HEK293T (cell line): Measurements from ENCODE around the gene CDKN2AIPNL.
A peak's percentile ranks its signal among the peaks of the same experiment; 100 is the strongest.

Experiments
- ARNT ChIP-seq: fragments of 450-650 bp; IDR thresholded peaks from 2 replicates; pipeline ENCODE4 v1.6.1; 2017; ENCODE audit warnings: mild to moderate bottlenecking
- BHLHE40 ChIP-seq: fragments of 450-650 bp; IDR thresholded peaks from 2 replicates; pipeline ENCODE4 v1.6.1; 2016; ENCODE audit warnings: mild to moderate bottlenecking, moderate library complexity, borderline replicate concordance
- ELF4 ChIP-seq: fragments of 450-650 bp; IDR thresholded peaks from 2 replicates; pipeline ENCODE4 v1.6.1; 2017; ENCODE audit warnings: antibody characterized with exemption
- FOXA1 ChIP-seq: fragments of 450-650 bp; IDR thresholded peaks from 2 replicates; pipeline ENCODE4 v1.6.1; 2016; ENCODE audit warnings: mild to moderate bottlenecking
- FOXK2 ChIP-seq: fragments of 450-650 bp; IDR thresholded peaks from 2 replicates; pipeline ENCODE4 v1.6.1; 2016; ENCODE audit warnings: mild to moderate bottlenecking
- FOXM1 ChIP-seq: fragments of 450-650 bp; IDR thresholded peaks from 2 replicates; pipeline ENCODE4 v1.6.1; 2017; ENCODE audit warnings: mild to moderate bottlenecking, borderline replicate concordance
- HDGF ChIP-seq: fragments of 450-650 bp; IDR thresholded peaks from 2 replicates; pipeline ENCODE4 v1.6.1; 2017; ENCODE audit warnings: antibody characterized with exemption, borderline replicate concordance
- L3MBTL2 ChIP-seq: fragments of 450-650 bp; conservative IDR thresholded peaks from 2 replicates; pipeline ENCODE4 v1.6.1; 2016; ENCODE audit warnings: mild to moderate bottlenecking
- LEF1 ChIP-seq: fragments of 450-650 bp; IDR thresholded peaks from 2 replicates; pipeline ENCODE4 v1.6.1; 2017; ENCODE audit warnings: mild to moderate bottlenecking, borderline replicate concordance
- SP1 ChIP-seq: fragments of 450-650 bp; IDR thresholded peaks from 2 replicates; pipeline ENCODE4 v1.6.1; 2017
- SUZ12 ChIP-seq: fragments of 450-650 bp; IDR thresholded peaks from 2 replicates; pipeline ENCODE4 v1.6.1; 2016; ENCODE audit warnings: mild to moderate bottlenecking
- TARDBP ChIP-seq: fragments of 450-650 bp; IDR thresholded peaks from 2 replicates; pipeline ENCODE4 v1.6.1; 2016
- ZNF384 ChIP-seq: fragments of 450-650 bp; IDR thresholded peaks from 2 replicates; pipeline ENCODE4 v1.6.1; 2016
- TF ChIP-seq, protein P1 (sequence below): fragments of 450-650 bp; IDR thresholded peaks from 2 replicates; pipeline ENCODE4 v1.6.1; 2016

DNA sequence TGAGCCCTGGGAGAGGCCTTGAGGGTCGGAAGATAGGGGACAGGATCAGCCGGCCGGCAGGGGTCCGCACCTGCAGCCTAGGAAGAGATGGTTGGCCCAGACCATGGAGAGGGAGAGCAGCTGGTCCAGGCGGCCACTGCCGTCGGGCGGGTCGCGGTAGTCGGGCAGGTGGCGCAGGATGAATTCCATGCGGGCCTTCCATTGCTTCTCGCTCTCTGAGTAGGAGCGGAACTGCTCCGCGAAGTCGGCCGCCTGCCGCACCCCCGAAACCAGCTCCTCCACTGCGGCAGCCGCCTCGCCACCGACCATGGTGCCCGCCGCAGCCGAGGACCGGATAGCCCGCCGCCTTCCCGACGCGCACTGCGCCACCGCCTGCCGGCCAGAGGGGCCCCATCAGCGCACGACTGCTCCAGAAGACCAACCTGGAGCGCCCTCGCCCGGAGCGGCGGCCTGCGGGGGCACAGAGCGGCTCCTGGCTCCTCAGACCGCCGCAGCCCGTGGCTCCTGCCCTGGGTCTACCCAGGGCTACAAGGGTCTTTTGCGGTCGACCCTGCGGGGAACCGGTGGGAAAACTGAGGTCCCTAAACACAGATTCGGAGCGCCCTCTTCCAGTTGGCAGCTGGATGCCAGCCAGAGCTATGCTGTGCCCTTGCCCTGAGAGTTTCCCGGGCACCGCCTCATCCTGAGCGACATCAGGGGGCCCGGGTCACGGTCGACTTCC, at the start of gene CDKN2AIPNL:
- no peak for TF ChIP-seq HDGF
- no peak for TF ChIP-seq ELF4
- TF ChIP-seq FOXM1: no peak
- TF ChIP-seq ZNF384: no peak
- TF ChIP-seq FOXA1: no peak
- no peak for TF ChIP-seq ARNT
- TF ChIP-seq SUZ12: no peak
- TF ChIP-seq, protein P1, sequence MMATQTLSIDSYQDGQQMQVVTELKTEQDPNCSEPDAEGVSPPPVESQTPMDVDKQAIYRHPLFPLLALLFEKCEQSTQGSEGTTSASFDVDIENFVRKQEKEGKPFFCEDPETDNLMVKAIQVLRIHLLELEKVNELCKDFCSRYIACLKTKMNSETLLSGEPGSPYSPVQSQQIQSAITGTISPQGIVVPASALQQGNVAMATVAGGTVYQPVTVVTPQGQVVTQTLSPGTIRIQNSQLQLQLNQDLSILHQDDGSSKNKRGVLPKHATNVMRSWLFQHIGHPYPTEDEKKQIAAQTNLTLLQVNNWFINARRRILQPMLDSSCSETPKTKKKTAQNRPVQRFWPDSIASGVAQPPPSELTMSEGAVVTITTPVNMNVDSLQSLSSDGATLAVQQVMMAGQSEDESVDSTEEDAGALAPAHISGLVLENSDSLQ: no peak
- no peak for TF ChIP-seq TARDBP
- TF ChIP-seq SP1: no peak
- no peak for TF ChIP-seq BHLHE40
- no peak for TF ChIP-seq FOXK2
- peak; percentile 83 for TF ChIP-seq L3MBTL2
- TF ChIP-seq LEF1: no peak
